Heart right ventricle (tissue), 16 donors: ENCODE data around the gene GIPC3. TPM values are rescaled to one million over a fixed set of nuclear protein-coding genes. Genes with fewer than 3 reads are reported as not detected.

Experiments used
- ATAC-seq, 8 donors: fragments of 200-7000 bp; cut with Tn5 transposase; one replicate each; pipeline ENCODE4 v1.9.1; 2020; ENCODE audit warnings: mild to moderate bottlenecking in 8 of 8, moderate library complexity in 8 of 8, moderate number of reproducible peaks in 1 of 8
- DNase-seq, 2 donors: peaks; one replicate each; pipeline ENCODE4 v3.0.0-alpha.2; 2020
- H3K27ac ChIP-seq, 10 donors: fragments of 200-600 bp; sonication (generic) in 2 of 10; one replicate each; pipeline versions ENCODE4 v1.5.0 to v1.8.0; 2020 to 2022; ENCODE audit warnings: mild to moderate bottlenecking in 3 of 10
- H3K27me3 ChIP-seq, 7 donors: fragments of 200-600 bp; one replicate each; pipeline ENCODE4 v1.8.0; 2021 to 2022; ENCODE audit warnings: mild to moderate bottlenecking in 2 of 7
- H3K36me3 ChIP-seq, 9 donors: fragments of 200-600 bp; sonication (generic) in 1 of 9; one replicate each; pipeline versions ENCODE4 v1.5.0 to v1.8.0; 2020 to 2022; ENCODE audit warnings: mild to moderate bottlenecking in 2 of 9
- H3K4me1 ChIP-seq, 9 donors: fragments of 200-600 bp; sonication (generic) in 1 of 9; one replicate each; pipeline versions ENCODE4 v1.5.0 to v1.8.0; 2020 to 2022; ENCODE audit warnings: mild to moderate bottlenecking in 4 of 9
- H3K4me3 ChIP-seq, 10 donors: fragments of 200-600 bp; sonication (generic) in 2 of 10; one replicate each; pipeline versions ENCODE4 v1.5.0 to v1.8.0; 2020 to 2022; ENCODE audit warnings: mild to moderate bottlenecking in 7 of 10, moderate library complexity in 2 of 10
- H3K9me3 ChIP-seq, 11 donors: fragments of 200-600 bp in 10 of 11; sonication (generic) in 2 of 11; one replicate each; pipeline versions ENCODE4 v1.5.0 to v1.8.0; 2013 to 2022; ENCODE audit warnings: mild to moderate bottlenecking in 2 of 11, control low read depth in 1 of 11, moderate library complexity in 1 of 11
- WGBS, 2 donors: extraction: QIAGEN DNeasy Blood & Tissue Kit; methylation state at CpG; one replicate each; pipeline ENCODE4 v1.1.7; 2013; ENCODE audit warnings: inconsistent platforms in 1 of 2; 5-methylcytosine and 5-hydroxymethylcytosine counted together
- intact Hi-C, 10 donors: fragments of 100-400 bp; cut with DNase I; formaldehyde crosslinking; loops; one replicate each; pipeline versions ENCODE4 v1.11.1 to v1.14.2; 2022
- polyA plus RNA-seq, 2 donors: library from polyadenylated mRNA; stranded (reverse); fragments of 200-250 nt; gene quantifications; one replicate each; pipeline ENCODE4 v1.2.3, GENCODE V29; 2013
- total RNA-seq, 10 donors: library from RNA; stranded (reverse); fragmentation: NEBNext Ultra II Directional in 3 of 10; extraction: Animal tissue kit (Norgen Biotek cat#: 25700) in 3 of 10; gene quantifications; one replicate each; pipeline versions ENCODE4 v1.2.1 to v1.2.4, GENCODE V29; 2021 to 2023
- TF ChIP-seq, protein P1 (sequence below), 9 donors: fragments of 200-600 bp; sonication (generic) in 2 of 9; IDR thresholded peaks; one replicate each; pipeline versions ENCODE4 v1.5.0 to v1.8.0; 2021 to 2022; ENCODE audit warnings: antibody characterized with exemption in 9 of 9, mild to moderate bottlenecking in 5 of 9, moderate library complexity in 1 of 9
- donor health status: Arrhythmogenic right ventricular cardiomyopathy.
- donor health status: ischemic (EF 13 %, LVEDD 7.1; RV severe dilation, severe dysfunction).
- donor health status: healthy with polysubstance abuse.
- donor health status: DM: no; HTN: yes; CAD: no.
- donor health status: DM: no; HTN: no; CAD: no.
- donor health status: ischemic (EF 25% LVEDD 6.9; RV normal size, moderate dysfunction).
- donor health status: ischemic (EF 25% LVEDD 5.7; RV mildly dilated, moderate dysfunction).
- donor health status: healthy.
- donor health status: DM: yes; HTN: yes; CAD: no.
- donor health status: Ischemic cardiomyopathy.
- donor health status: ischemic (EF 35%, LVEDD 5.7; RV mildly dilated, moderate dysfunction).
- donor health status: nonischemic (EF 11% LVEDD 7.7; RV severe dilation, severe dysfunction).
- donor health status: DM: yes; HTN: yes; CAD: no.
- donor health status: PGD.
- donor health status: ischemic (EF 29% LVEDD 5.4; RV normal size, mild dysfunction).
- donor health status: nonischemic (EF 23%, LVEDD 6.1; RV moderate dilation, normal function).

GIPC3 gene
- total and polyA plus RNA-seq, 12 donors, result 0.90 to 2.8 (median 2.1) TPM

DNA sequence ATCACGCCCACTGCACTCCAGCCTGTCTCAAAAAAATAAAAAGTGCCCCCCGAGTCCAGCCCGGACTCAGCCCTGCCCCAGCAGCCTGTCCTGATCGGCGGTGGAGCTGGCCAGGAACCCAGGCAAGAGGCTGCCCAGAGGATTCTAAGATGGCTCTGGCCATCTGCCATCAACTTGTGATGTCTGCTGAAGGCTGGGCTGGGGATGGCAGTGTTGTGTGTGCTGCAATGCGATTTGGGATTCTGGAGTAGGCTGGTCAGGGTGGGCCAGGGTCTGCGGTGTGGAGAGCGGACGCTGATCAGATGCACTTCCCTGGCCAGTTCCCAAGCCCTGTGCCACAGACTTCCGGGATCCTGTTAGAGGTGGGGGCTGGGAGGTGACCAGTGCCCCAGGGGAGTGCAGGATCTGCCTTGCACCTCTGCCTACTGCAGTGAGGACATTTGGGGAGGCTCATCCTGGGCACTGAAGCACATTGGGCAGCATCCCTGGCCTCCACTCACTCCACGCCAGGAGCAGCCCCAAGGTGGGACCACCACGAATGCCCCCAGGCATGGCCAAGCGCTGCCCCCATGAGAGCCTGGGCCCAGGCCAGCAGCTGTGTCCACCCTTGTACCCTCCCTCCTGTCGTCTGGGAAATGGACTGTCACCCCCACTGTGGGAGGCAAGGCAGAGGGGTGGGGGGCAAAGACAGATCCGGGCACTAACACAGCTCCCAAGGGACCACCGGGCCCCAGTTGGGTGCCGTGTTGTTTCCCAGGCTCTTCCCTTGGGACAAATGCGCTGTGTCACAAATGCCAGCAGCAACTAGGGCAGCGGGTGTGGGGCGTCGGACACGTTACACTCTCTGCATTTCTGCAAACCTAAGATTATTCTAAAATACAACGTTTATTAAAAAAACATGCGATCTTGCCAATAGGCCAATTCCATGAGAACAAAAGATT is 24.8 kb downstream of the GIPC3 start:
- ATAC-seq (no peak), DNase-seq (peak in 1 of 2 donors; percentile 12)
- H3K4me1 ChIP-seq, result peaks cover 10 to 55% (median 45%) of the 10 kb centered on the region in 9 donors
- TF ChIP-seq, protein P1, sequence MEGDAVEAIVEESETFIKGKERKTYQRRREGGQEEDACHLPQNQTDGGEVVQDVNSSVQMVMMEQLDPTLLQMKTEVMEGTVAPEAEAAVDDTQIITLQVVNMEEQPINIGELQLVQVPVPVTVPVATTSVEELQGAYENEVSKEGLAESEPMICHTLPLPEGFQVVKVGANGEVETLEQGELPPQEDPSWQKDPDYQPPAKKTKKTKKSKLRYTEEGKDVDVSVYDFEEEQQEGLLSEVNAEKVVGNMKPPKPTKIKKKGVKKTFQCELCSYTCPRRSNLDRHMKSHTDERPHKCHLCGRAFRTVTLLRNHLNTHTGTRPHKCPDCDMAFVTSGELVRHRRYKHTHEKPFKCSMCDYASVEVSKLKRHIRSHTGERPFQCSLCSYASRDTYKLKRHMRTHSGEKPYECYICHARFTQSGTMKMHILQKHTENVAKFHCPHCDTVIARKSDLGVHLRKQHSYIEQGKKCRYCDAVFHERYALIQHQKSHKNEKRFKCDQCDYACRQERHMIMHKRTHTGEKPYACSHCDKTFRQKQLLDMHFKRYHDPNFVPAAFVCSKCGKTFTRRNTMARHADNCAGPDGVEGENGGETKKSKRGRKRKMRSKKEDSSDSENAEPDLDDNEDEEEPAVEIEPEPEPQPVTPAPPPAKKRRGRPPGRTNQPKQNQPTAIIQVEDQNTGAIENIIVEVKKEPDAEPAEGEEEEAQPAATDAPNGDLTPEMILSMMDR (IDR thresholded peaks at IDR 0.05), result no peak
- H3K27me3 ChIP-seq, result peaks cover 0 to 22% (median 2%) of the 10 kb centered on the region in 7 donors
- no peaks in the 10 kb centered on the region for H3K9me3 ChIP-seq
- H3K27ac ChIP-seq, result peak overlapping the region in 9 of 10 donors; percentile 56 to 95 (median 92)
- intact Hi-C loops, result loop anchor here in 3 of 10 donors (5.0 to 10.0 kb wide), 3 partner anchors 33 to 295 kb away; no protein-coding TSS in a partner anchor
- H3K36me3 ChIP-seq, result peaks cover 0 to 41% (median 18%) of the 10 kb centered on the region in 9 donors
- H3K4me3 ChIP-seq, result no peak overlapping the region
- WGBS, 2 donors, result 64 to 68% methylated on average over 24 of the region's 24 CpGs

DNA sequence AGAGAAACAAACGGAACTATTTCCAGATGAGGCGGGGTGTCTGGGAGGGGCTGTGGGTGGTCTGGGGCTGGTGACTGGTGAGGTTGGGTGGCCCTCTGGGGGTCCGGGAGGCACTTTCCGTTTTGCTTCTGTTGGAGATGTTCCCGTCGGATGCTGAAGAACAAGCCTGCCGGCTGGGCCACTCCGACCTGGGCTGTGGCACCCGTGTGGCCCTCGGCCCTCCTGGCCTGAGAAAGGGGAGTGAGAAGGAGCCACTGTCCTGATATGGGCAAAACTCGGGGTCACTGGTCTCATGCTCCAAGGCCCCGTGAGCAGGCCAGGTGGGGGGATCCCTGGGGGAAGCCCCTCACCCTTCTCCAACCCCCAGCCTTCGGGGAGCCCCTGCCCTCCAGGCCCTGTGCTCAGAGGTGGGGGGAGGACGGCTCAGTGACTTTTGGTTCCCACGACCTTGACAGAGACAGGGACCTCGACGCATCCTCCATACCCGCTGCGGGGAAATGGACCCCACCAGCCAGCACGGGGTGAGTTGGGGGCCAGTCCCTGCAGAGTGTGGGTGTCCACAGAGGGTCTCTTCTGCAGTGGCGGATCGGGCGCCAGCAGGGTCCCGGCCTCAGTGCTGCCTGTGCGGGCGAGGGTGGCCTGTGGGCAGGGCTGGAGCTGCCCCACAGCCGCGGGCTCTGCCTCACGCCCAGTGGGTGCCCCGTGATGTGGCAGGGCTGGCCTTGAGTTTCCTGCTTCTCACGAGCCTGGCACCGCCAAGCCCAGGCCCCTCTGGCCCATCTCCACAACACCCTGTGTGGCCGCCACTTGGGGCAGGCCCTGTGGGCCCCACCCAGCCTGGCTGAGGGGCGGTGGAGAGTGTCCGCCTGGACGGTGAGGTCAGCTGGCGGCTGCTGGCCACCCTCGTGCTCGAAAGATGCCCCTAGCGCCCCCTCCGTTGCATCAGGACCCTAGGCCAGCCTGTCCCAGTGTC is 25.8 kb downstream of the GIPC3 start:
- Histone ChIP-seq H3K36me3 (peaks cover 0 to 49% (median 18%) of the 10 kb centered on the region in 9 donors), H3K27ac (peak overlapping the region in 8 of 10 donors; percentile 56 to 95 (median 92)), H3K4me3 (no peak overlapping the region), H3K9me3 (no peaks in the 10 kb centered on the region), H3K4me1 (peaks cover 8 to 49% (median 42%) of the 10 kb centered on the region in 9 donors), H3K27me3 (peaks cover 0 to 16% (median 0%) of the 10 kb centered on the region in 7 donors)
- 85% methylated on average over 41 of the region's 41 CpGs for WGBS, 2 donors
- intact Hi-C loops, result loop anchor here in 3 of 10 donors (5.0 to 10.0 kb wide), 3 partner anchors 34 to 296 kb away; no protein-coding TSS in a partner anchor
- TF ChIP-seq, protein P1 (IDR thresholded peaks at IDR 0.05), result no peak
- ATAC-seq (no peak), DNase-seq (peak in 1 of 2 donors; percentile 13)

DNA sequence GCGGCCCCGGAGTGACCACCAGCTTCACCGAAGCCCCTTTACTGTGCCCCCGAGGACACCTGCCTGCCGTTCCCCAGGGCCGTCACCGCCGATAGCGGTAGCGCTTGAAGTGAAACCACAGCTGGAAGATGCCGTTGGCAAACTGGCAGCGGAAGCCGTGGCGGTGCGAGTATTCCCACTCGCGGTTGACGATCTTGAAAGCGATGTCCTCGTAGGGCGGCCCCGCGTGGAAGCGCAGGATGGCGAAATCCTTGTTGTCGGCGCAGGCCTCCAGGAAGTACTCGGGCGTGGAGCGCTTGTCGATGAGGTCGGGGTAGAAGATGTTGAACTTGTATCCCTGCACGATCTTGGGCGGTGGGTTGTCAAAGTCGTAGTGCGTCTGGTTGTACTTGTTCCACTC is 26.6 kb downstream of the GIPC3 start:
- Histone ChIP-seq H3K4me1 (peaks cover 7 to 42% (median 38%) of the 10 kb centered on the region in 9 donors), H3K36me3 (peaks cover 0 to 57% (median 18%) of the 10 kb centered on the region in 9 donors), H3K9me3 (no peaks in the 10 kb centered on the region), H3K27me3 (peaks cover 0 to 8% (median 0%) of the 10 kb centered on the region in 7 donors), H3K4me3 (no peak overlapping the region), H3K27ac (no peak overlapping the region)
- ATAC-seq (no peak), DNase-seq (peak in 1 of 2 donors; percentile 10)
- 95 to 97% methylated on average over 36 of the region's 36 CpGs for WGBS, 2 donors
- TF ChIP-seq, protein P1 (IDR thresholded peaks at IDR 0.05), result no peak
- intact Hi-C loops, result loop anchor here in 3 of 10 donors (5.0 to 10.0 kb wide), 3 partner anchors 35 to 297 kb away; no protein-coding TSS in a partner anchor
